Stimulated activated CD8-positive, alpha-beta memory T cell treated with anti-CD3 and anti-CD28 coated beads, Interleukin-4, amount 100 ng/mL, for 4 hours (primary cell): ENCODE measurements around the gene NUP88.
"Not testable (repeated sequence)": the region's sequence is repeated elsewhere in the genome, so short reads cannot be mapped to it uniquely, and the experiment has no call there.

Source experiments
- DNase-seq, 2 donors: peaks; one replicate each; pipeline ENCODE4 v3.0.0-alpha.2; 2020; ENCODE audit warnings: low read depth in 2 of 2, low spot score in 1 of 2

NUP88 gene

DNA sequence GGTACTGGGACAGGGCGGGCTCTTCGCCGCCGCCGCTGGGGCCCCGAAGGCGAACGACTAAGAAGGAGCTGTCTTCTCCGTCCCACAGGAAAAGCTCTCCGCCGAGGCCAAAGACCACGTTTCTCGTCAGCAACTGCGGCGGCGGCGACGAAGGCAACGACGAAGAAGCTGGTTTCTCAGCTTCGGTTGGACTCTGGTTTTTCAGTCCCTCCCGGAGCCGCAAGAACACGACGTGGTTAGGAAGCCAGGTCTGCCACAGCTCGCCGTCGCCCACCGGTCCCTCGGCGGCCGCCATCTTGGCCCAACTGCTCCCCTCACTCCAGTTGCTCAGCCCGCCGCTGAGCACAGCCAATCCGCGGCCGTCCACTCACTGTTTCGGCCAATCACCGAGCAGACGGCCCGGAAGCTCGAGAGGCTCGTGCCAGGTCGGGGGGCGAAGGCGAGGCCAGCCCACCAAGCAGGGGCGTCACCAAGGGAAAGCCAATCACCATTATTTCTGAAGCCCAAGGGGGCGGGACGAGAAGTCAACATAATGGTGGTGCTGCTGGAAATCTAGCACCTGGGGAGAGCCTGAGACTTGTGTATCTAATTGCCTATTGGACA, at the start of gene NUP88:
Gene NUP88, minus strand, starts transcription at position 307 of the 603 bp plus-strand sequence. Its CDS starts 12 bp downstream, at position 295.
- DNase-seq: peak; percentile 90 to 93

DNA sequence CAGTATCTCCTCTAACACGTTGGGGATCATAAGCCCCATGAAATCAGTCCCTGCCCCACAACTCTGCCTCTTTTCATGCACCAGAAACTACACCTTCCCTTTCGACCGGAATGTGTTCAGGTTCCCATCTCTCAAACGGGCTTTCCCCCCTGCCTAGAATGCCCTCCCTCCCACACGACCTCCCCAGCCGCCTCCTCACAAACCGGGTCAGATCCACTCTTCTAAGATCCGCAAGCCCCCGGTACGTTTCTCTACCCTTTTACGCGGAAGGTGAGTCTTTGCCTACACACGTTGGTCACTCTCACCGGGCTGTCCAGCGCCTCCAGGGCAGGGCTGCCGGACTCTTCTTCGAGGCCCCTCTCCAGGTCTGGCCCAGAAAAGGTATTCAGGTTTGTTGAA, 48.6 kb upstream of the NUP88 start:
- peak in 1 of 2 donors; percentile 14 for DNase-seq

DNA sequence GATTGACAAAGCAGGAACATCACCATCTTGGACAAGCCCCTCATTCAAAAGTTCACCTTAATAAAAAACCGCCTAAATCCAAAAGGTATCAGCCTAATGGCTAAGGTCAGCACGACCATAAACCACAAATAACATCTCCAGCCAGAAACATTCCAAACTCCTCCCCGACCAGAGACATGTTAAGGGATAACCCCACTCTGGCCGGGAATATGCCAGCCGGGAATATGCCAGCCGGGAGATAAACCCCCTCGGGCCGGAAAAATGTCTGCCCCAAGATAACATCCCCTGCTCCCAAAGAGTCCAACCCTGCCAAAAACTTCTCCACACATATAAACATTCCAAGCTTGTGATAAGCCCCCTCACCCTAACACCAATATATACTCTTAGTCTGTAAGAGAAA, 48.0 kb upstream of the NUP88 start:
- DNase-seq: no peak

DNA sequence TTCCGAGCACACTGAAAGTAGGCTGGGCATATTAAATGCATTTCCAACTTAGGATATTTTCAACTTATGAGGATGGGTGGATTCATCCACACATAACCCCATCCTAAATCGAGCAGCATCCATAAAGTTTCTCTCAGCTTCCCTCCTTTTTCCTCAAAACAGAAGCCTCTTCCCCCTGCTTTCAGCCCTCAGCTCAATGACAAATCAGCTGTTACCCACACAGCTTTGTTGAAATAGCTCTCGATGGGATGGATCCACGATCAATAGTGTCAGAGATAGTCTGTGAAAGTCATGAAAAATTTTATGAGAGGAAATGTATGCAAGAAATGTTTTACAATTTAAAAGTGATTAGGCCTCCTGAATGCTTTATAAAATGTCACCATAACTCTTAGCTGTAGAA, 46.8 kb upstream of the NUP88 start:
- DNase-seq: no peak

DNA sequence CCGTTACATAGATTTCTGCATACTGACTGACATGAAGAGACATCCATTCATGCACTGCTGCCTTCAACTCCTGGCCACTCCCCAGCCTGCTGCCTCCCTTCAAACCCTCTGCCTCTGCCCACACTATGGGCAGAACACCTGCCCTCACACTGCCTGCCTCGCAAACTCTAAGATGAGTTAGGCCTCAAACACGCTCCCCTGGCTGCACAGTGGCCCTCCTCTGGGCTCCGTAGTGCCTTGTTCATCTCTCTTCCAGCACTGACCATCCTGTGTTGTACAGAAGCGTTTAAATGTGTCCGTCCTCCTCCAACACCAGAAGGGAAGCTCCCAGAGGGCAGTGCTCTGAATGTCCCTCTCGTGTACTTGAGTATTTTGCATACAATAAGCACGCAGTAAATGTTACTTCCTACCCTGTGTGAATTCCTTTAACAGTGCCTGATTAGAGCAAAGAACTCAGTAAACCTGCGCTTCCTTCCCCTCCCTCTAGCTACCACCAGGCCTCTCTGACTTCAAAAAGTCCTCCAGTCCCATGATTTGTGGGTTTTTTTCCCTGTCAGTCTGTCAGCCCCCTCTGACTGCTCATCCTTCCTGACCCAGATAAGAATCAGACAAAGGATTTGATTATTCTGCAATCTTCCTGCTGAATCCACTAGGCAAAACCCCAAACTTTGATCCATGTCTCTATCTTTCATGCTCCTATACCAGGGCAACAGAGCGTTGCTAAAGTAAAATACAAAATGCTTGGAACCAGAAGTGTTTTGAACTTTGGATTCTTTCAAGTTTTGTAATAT, 45.5 kb upstream of the NUP88 start:
- no peak for DNase-seq

DNA sequence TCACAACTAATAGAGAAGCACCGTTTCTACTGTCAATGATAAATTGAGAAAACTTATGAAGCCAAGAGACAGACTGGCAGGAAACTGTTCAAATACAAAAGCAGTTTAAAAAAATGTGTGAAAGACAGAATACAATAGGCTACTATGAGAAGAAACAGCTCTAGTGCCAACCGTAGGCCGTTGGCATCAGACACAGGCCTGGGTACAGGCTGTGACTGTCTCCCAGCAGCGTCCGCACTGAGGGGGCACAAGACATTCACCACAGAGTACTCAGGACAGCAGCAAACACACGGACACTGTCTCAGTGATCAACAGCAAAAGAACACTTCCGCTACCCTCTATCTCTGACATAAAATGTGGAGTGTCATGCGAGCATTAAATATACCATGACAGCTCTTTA, 27.3 kb upstream of the NUP88 start:
- no peak for DNase-seq

DNA sequence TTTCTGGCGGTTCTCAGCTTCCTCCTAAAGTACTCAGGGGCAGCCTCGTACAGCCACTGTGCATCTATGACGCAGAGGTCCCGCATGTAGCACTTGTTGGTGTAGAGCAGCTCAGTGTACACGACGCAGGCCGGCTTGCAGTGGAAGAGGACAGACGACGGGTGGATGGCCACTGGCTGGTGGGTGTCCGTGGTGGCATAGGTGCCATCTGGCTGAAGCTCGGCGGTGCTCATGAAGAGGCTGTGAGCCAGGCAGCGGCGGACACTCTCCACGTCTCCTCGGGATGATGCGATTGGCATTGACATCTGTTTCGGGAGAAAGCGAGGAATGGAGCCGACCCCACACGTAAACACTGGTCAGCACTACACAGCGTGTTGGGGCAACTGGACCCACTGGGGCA, 24.7 kb upstream of the NUP88 start:
- no peak for DNase-seq

DNA sequence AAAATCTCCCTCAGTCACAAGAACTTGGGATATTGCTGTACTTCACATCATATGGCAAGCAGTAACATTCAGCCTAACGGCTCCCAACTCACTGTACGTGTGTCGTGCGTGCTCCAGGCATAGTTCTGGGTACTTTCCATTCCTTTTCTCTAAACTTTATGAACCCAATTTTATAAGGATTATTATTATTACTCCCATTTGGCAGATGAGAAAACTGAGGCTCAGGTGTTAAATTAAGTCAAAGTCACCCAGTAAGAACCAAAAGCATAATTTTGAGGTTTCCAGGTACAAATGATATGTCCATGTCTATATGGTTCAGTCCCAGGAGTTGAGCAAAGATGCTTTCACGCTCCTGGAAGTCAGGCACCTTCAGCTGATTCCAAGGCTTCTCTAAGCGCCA, 24.3 kb upstream of the NUP88 start:
- no peak for DNase-seq

DNA sequence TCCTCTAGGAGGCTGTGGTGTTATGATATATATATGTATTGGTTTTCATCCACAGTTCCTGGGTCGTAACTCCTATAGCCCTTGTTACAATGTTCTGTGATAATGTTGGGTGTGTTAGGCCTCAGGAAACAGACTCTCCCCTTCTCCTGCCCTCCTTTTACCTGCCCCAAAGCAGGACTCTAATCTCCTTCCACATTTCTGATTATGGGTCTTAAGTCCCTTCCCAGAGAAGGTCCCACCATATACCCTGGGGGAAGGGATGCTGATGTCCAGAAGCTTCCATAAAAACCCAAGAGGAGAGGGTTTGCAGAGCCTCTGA, 19.9 kb upstream of the NUP88 start:
- DNase-seq: no peak

DNA sequence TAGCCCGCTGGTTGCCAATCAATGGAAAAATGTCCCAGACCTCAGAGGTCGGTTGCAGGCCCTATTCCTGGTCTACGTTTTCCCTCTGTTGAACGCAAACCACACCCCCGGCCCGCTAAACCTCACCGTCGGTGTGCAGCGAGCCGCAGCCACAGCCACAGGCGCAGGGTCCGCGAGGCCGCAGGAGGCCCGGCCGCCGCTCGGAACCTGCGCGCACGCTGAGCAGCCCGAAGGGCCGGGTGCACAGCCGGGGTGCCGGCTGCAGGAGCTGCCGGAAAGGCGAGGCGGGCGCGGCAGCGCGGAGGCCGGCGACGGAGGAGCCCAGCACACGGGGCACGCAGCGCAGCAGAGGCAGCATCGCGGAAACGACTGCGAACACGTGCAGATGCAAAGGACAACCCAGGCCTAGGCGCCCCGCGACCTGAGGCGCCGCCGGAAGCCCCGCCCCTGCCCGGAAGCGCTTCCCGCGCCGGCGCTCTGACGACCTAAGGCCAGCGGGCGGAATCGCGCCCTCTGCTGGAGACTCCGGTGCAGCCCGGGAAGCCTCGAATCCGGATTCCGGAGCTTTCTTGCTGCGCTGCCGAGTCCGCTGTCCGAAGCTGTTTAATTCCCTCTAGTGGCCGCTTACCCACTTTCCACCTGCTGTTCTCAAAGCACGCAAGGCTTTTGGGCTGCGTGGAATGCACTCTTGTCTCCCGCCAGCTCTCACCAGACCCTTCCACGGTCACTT, 19.4 kb upstream of the NUP88 start, which contains the start of gene C1QBP:
Gene C1QBP, minus strand, starts transcription at position 440 of the 730 bp plus-strand sequence. Its CDS starts 82 bp downstream, at position 358.
- peak; percentile 78 to 85 for DNase-seq

DNA sequence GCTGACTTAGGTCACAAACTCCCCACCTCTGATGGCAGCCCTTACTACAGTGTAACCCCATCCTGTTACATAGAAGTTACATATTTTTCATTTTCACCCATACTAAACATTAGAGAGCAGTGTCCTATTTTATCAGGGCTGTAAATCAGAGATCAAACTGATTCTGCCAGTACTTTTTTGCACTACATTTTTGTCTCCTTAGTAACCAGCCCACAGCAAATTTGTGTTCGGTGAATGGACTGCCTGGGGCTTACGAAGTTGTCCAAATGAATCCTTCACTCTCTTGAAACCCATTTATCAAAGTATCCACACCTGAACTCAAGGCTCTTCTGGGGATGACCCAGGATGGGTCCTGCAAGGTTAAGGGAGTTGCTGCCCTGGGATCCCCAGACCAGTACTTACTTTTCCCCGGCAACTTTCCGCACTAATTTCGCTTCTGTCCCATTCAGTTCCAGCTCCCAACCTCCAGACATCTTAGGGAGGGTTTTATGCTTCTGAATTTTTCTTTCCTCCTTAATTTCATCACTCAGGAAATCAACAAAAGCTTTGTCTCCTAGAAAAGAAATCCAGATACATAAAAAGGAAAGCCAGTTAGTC, 18.4 kb upstream of the NUP88 start:
- DNase-seq: no peak

DNA sequence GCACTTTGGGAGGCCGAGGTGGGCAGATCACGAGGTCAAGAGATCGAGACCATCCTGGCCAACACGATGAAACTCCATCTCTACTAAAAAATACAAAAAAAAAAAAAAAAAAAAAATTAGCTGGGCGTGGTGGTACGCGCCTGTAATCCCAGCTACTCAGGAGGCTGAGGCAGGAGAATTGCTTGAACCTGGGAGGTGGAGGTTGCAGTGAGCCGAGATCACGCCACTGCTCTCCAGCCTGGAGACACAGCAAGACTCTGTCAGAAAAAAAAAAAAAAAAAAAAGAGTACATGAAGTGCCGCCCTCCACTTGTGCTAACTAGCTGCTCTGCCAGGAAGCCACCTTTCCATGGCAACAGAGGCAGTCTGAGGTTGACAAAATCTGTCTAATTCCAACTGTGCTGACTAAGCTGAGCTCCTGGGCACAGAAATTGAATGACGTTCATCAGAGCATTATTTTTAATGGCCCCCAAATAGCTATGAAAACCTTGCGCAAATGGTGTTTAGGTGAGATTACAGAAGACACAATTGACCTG, 16.4 kb upstream of the NUP88 start:
- not testable (repeated sequence) for DNase-seq

DNA sequence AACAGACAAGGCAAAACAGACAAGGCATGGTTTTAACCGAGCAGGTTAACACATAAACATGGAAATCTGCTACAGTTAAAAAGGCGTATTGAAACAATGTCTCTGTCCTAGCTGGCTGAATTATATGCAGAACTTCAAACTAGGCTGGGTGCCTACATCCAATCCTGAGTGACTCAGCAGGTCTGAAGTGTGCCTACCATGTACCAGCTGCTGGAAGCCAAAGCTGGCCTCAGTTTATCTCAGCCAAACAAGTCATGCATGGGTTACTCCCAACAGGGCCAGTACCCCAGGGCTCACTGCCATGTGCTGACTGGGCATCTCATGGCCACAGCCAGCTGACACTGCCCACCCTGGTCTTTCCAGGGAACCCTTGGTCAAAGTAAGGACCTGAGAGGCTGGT, 15.5 kb upstream of the NUP88 start:
- no peak for DNase-seq

DNA sequence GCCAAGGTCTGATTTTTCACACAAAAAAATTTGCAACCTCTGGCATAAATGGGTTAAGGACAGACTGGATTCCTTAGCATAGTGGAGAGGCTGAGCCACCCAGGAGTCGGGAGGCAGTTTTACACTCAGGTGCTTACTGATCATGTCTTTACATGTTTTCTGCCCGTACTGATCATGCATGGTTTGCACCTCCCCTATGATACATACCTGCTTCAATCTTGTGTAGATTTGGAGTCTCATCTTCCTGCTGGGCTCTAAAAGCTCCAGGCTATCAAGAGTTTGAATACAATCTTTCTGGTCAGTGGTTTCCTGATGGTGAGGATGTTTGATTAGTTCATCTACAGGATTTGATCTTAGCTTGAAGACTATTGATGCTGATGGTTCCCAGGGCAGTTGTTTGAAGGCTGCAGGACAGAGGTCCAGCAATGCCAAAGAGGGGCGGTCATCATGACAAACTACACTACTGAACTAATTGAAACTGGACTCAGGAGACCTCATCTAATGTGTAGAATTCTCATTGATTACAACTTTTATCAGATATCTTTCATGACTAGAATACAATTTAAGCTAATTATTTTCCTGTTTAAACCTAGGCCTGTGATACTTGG, 12.6 kb upstream of the NUP88 start:
- DNase-seq: no peak

DNA sequence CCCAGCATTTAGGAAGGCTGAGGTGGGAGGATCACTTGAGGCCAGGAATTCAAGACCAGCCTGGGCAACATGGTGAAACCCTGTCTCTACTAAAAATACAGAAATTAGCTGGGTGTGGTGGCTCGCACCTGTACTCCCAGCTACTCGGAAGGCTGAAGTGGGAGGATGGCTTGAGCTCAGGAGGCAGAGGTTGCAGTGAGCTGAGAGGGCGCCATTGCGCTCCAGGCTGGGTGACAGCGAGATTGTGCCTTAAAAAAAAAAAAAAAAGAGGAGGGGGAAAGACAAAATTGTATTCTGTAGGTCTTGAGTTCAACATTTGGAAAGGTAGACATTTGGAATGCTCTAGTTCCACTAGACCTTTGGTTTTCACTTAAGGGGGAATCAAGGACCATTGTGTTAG, 11.8 kb upstream of the NUP88 start:
- DNase-seq: not testable (repeated sequence)

DNA sequence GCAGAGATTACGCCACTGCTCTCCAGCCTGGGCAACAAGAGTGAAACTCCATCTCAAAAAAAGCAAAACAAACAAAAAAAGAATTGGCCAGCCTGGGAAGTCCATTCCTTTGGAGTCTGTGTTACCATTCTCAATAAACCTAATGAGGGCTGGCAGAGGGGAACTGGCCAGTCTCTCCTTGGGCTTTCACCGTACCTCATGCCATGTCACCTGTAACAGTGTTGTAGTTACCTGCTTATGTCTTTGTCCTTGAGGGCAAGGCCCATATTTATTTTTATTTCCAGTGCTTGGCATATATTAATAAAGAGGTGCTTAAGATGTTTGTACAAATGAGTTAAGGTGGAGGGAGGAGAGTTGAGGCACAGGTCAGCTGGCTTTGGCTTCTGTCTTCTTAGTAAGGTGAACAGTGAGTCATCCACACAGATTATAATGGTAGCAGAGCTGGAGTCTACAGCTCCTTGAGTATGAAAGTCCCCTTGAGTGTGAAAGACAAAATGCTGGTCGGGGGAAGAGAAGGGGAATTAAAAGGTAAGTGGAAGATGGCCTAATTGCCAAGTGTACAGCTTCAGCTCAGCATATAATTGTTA, 11.0 kb upstream of the NUP88 start:
- no peak for DNase-seq

DNA sequence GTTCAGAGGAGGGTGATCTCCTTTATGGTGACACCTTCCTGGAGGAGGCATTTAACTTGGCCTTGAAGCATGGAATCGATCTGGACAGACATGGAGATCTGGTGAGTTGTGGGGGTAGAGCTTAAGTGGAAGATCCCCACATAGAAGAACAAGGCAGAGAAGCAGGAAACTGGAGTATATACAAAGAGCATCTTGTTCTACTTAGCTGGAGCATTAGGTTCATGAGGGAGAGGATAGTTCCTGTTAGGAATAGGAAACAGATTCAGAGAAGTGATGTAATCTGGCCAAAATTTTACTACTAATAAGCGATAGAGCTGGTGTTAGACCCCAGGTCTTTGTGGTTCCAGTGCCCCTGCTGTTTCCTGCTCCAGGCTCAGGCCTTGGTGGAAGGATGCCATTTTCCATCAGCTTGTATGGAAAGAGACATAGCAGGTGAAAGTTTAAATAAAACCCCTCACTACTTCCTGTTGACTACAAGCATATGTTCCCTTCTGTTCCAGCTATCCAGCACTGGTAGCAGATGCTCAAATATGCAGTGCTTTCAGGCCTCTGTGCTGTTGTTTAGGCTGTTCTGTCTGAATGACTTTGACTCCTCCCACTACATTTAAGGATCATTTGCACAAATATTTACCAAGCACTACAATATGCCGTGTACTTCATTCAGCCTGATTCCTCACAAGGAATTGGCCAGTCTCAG, 9.9 kb upstream of the NUP88 start:
- DNase-seq: no peak

DNA sequence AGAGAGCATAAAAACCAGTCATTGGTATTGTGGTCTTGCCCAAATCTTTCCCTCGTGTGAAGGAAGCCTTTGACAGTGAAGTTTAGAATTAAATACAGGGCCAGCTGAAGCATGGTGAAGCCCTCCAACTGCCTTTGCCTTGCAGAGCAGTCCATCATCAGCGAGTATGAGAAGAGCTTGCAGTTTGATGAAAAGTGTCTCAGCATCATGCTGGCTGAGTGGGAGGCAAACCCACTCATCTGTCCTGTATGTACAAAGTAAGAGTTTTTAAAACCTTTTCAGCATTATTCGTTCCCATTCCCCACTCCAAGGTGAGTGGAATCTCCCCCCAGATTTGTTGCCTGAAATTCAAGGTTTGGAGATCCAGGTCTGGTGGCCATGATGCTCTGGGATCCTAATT, 6.4 kb upstream of the NUP88 start:
- no peak for DNase-seq

DNA sequence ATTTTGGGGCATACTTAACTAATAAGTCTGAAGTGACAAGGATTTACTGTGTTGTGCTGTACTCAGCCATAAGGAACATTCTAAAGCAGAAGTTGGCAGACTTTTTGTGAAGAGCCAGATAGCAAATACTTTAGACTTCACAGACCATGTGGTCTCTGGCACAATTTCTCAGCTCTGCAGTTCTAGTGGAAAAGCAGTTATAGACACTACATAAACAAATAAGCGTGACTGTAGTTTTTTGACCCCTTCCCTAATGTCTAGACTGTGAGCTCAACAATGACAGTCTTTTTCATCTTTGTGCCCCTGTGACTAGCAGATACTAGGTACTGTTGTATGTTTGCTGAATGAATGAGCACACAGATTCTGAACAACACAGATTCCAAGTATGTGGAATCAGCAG, 5.4 kb upstream of the NUP88 start:
- DNase-seq: no peak

DNA sequence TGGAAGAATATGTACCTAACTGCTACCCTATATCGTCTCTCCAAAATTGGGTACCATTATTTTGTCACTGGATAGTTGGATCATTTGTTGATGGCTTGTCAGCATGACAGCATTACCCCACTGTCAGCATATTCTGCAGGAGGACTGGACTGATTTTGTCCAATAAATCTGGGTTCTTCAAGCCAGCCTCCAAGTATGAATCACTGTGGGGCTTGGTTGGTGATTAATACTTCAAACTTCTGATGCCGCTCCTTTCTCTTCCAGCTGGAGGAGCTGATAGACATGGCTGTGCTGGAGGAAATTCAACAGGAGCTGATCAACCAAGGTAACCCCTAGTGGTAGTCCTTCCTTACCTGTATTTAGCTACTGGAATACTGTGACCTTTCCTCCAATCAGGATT, 3.0 kb upstream of the NUP88 start:
- no peak for DNase-seq
